OCI-M1 (cell line): ENCODE data around the gene PAN3.
"Not testable (repeated sequence)": the region's sequence is repeated elsewhere in the genome, so short reads cannot be mapped to it uniquely, and the experiment has no call there.

Experiments used
- DNase-seq: peaks from one replicate; lab custom pipeline; 2025; lab: John Stamatoyannopoulos, UW

Gene PAN3

DNA sequence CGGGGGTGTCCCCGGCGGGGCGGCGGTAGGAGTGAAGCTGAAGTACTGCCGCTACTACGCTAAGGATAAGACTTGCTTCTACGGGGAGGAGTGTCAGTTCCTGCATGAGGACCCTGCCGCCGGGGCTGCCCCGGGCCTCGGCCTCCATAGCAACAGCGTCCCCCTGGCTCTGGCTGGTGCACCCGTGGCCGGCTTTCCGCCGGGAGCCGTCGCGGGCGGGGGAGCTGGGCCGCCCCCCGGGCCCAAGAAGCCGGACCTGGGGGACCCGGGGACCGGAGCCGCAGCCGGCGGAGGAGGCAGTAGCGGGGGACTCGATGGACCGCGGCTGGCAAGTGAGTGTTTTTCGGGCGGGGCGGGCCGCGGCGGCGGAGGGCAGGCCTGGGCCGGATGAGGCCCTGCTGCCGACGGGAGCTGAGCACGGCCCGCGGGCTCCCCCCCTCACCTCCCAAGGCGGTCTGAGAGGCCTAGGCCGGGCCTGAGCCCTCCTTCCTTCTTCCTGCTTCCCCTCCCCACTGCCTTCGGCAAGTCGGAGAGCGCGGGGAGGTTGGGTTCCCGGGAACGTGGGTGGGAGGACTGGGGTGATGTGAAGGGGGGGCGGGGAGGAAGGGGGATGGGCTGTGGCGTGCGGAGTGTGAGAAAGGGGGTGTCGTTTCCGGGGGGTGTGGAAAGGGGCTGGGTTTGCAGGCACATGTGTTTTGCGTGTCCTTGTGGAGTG lies 568 bp downstream of the PAN3 start:
- peak; percentile 78 for DNase-seq

DNA sequence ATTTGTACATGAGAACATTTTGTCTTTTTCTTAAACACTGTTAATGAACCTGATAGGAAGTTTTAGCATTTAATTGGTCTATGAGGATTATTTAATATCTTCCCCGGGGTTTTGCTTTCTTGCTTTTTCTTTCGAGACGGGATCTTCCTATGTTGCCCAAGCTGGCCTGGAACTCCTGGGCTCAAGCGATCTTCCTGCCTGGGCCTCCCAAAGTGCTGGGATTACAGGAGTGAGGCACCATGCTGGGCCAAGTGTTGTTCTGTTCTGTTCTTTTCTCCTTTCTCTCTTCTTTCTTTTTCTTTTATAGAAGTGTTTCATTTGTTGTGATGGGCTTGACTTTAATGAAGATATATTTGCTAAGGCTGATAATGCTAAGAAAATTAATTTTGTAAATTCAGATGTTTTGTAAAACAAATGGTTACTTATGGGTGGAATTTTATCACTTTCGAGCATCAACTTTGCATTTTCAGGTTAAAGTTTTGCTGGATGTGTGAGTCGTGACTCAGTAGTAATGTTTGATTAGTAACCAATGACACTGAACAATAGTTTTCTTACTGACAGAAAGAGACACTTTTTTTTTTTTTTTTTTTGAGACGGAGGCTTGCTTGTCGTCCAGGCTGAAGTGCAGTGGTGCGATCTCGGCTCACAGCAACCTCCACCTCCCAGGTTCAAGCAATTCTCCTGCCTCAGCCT lies 2.2 kb downstream of the PAN3 start:
- no peak for DNase-seq

DNA sequence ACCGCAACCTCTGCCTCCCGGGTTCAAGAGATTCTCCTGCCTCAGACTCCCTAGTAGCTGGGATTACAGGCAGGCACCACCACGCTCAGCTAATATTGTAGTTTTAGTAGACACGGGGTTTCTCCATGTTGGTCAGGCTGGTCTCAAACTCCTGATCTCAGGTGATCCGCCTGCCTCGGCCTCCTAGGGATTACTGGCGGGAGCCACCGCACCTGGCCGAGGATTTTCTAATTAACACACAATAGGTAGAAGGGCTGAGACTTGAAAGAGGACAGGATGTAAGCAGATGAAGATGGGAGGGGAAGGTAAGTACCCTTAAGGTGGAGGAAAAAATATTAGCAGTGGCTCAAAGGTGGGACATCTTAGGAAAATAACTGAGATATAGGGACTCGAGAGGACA lies 3.2 kb downstream of the PAN3 start:
- DNase-seq = not testable (repeated sequence)

DNA sequence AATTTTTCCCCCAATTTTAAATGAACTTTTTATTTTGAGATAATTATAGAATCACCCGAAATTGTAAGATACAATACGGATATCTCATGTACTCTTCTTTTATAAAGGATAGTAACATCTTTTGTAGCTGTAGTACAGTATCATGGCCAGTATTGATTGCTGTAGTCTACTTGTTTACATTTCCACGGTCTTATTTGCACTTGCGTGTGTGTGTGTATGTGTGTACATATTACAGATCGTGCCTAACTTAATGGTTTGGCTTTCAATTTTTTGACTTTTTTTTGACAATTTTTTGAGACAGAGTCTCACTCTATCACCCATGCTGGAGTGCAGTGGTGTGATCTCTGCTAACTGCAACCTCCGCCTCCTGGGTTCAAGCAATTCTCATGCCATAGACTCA lies 6.7 kb downstream of the PAN3 start:
- no peak for DNase-seq

DNA sequence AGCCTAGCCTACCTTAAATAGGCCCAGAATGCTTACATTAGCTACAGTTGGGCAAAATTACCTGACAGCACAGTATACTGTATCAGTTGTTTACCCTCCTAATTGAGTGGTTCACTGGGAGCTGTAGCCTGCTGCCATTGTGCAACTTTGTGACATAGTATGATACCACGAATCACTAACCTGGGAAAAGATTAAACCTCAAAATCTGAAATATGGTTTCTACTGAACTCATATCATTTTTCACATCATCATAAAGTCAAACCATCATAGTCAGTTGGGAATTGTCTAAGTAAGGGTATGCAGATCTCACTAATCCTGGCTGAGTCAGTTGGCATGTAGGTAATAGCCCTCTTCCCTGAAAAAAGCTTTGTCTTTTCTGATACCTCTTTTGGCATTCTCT lies 9.2 kb downstream of the PAN3 start:
- no peak for DNase-seq

DNA sequence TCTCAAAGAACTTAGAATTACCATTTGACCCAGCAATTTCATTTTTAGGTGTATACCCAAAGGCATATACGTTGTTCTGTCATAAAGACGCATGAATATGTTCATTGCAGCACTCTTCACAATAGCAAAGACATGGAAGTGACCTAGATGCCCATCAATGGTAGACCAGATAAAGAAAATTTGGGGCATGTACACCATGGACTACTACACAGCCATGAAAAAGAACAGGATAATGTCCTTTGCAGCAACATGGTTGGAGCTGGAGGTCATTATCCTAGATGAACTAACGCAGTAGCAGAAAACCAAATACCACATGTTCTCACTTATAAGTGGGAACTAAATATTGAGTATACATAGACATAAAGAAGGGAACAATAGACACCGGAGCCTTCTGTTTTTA lies 20.7 kb downstream of the PAN3 start:
- DNase-seq = no peak

- DNase-seq = peak; percentile 76
Measured at GRCh38 chr13:28161370-28161769, 23.0 kb downstream of the PAN3 start.

- DNase-seq = no peak
Measured at GRCh38 chr13:28163587-28163986, 25.2 kb downstream of the PAN3 start.

DNA sequence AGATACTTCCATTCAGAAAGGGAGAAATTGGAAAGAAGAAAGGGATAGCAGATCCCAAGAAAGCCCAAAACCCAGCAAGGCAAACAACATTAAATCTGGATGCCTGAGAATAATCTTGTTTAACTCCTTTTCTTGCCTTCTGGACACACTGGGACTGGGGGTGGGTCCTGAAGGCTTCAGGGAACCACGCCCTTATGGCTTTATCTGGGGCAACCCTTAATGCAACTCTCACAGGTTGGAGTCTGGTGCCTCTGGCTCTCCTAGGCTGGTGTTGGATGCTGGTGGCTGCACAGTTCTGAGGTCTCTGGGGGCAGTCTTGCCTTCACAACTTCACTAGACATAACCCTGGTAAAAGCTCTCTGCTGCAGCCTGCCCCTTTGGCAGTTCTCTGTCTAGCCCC lies 27.9 kb downstream of the PAN3 start:
- no peak for DNase-seq

- no peak for DNase-seq
Measured at GRCh38 chr13:28171266-28171665, 32.9 kb downstream of the PAN3 start.

DNA sequence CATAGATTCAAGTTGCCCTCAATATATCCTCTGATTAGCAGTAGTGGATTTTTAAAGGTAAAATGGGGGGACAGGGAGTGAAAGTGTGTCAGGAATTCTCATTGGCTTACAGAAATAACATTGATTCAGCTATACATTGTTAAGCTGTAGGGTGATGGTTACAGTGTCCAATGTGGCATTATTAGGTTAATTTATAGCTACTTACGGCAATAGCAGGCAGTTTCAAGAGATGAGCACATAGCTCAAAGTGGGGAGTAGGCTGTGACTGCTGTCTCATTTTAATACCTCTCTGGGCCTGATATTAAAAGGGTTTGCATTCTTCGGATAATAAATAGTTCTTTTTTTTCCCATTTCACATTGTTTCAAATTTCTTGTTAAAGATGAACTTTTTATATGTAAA lies 34.6 kb downstream of the PAN3 start:
- DNase-seq = no peak

DNA sequence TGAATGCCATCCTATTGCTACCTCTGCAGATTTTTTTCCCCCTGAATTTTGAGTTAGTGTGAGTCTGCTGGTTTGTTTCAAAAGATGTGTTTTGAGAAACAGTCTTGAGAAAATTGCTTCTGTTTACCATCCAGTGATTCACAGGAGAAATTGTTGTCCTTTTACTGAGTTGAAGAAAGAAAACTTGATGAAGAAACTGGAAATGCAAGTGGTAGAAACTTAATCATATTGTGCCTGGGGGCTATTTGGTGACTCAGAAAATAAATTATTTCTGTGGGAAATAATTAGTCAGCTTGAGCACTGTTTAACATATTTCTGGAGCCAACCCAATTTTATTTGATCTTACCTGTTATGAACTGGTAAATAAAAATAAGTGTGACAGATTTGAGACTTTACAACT lies 35.4 kb downstream of the PAN3 start:
- DNase-seq = no peak

DNA sequence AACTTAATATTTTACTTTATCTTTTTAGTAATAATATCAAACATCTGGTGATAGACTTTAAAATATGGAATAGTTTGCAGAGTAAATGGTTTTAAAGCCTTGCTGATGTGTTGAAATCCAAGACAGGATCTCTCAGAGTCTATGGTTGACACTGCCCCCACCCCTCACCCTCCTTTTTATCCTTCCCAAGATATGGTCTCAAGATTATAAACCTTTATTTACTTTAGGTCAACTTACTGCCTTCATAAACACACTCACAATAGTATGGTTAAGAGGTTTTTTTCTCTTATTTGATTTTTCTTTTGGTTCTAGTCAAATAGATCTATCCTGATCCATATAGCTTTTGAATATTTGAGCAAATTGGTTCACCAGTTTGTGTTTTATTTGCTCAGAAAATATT lies 39.0 kb downstream of the PAN3 start:
- DNase-seq = no peak

DNA sequence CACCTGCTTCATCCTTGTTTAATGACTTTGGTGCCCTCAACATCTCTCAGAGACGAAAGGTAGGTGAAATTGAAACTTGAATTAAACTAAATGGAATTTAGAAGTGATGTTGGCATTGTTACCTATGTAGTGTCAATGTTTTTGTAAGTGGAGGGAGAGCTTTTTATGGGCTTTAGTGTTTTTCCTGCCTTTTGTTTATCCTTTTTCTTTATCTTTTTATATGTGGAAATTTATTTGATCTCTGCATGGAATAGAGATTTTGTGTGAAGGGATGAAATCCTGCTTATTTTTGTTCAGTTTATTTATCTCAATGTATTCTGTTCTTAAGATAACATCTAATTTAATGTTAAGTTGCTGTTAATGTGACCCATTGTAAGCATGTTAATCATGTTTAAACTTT lies 39.5 kb downstream of the PAN3 start:
- DNase-seq = no peak

- DNase-seq = no peak
Measured at GRCh38 chr13:28179974-28180373, 41.6 kb downstream of the PAN3 start.

DNA sequence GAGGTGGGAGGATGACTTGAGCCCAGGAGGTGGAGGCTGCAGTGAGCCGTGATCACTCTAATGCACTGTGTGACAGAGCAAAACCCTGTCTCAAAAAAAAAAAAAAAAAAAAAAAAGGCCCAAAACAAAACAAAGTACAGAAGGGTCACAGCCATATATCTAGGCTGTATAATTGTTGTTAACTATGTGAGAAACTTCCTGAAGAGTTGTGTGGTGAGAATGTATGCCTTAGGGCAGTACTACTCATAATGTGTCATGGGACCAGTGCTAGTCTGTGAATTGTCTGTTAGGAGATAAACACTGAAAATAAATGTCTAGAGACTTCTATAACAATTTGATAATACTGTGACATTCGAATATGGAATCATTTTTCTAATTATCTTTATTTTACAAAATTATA lies 43.1 kb downstream of the PAN3 start:
- no peak for DNase-seq

DNA sequence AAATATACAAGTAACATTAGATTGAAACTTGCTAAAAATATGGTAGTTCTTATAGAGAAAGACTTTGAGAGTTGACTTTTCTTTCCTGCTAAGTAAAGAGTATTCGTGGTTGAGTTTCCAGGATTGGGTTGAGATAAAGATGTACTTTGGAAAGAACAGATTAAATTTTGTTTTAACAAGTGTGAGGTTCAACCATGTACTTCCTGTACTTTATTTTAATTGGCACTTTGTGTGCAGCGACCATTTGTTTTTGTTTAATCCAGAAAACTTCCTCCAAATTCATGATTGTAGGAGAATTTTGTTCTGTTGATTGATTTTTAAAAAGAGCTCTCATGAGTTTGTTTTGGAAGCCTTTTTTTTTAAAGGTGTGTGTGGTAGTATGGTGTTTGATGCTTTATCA lies 46.9 kb downstream of the PAN3 start:
- no peak for DNase-seq

DNA sequence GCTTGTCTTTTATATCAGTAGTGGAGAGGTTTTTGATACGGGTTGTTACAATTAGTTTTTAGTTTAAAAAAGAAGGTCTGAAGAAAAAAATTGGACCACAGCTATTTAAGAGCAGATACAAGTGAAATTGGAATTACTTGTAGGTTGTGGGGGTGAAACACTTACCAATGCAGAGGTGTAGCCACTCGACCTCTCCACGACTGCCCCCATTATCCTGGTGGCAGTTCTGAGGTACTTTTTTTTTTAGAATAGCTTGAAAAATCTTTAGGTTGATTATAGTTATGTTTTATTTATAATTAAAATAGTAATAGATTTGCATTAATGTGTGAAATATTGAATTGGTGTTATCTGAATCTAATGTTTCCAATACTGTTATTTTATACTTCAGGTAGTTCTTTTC lies 60.7 kb downstream of the PAN3 start:
- no peak for DNase-seq

- DNase-seq = no peak
Measured at GRCh38 chr13:28204043-28204442, 65.7 kb downstream of the PAN3 start.

DNA sequence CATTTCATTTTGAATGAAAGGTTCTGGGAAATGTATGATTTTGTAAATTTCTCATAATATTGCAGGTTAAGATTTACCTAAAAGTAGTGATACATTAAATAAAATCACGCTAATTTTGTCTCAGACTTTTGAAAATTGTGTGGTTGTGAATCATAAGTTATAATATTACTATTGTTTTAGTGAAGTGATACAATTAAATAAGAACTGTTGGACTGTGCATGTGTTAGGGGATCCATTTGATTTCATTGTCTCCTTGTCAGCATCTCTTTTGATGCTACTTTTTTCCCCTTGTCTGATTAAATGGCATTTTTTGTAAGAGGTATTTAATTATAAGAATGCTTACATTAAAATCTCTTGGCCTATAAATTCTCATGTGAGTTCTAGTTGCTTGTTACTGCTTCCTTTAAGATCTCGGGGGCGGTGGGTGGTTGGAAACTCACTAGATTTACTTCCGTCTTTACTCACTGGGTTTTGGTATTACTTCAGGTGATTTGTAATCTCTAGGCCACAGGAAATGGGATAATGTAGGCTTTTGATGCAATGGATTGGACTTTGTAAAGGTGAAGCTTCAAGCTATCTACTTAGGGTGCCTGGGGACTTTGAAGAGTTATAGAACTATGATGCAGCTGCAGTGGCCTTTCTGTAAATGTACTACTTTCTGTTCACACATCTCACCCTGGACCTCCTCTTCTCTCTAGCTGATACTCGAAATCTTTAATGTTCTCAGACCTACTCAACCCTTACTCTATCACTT lies 66.5 kb downstream of the PAN3 start:
- no peak for DNase-seq

GRCh38 chr13:28218679-28219078 lies 80.3 kb downstream of the PAN3 start:
- no peak for DNase-seq

DNA sequence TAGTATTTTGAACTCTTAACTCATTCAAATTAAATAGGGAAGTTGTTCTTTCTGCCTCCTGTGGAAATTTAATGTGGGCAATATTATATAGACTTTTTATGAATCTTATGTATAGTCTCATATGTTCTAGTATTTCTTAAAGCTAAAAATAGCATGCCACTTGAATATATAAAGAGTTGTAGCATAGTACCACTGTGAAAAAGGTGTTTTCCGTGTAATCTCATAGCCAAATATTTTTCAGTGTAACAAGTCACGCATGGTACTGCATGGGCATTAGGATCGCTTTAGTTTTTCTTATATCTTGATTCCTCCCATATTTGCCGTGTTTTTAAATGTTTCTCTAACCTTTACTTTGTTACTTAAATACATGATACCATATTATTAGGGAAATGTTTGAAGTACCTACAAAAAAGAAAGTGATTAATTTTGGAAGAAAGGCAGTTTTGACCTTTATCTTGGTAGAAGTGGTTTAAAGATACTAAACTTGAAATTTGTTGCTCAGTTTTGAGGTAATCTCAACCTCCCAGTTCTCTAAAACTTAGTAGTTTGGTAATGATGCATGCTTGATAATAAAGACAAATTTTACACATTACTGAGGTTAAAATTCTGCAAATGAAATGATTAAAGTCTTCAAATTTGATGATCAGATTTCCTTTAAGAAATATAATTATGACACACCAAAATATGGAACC lies 81.2 kb downstream of the PAN3 start:
- DNase-seq = no peak

- DNase-seq = no peak
Measured at GRCh38 chr13:28220166-28220565, 81.8 kb downstream of the PAN3 start.
